Measurements from ENCODE around the gene PRPF39.

The PRPF39 gene

DNA sequence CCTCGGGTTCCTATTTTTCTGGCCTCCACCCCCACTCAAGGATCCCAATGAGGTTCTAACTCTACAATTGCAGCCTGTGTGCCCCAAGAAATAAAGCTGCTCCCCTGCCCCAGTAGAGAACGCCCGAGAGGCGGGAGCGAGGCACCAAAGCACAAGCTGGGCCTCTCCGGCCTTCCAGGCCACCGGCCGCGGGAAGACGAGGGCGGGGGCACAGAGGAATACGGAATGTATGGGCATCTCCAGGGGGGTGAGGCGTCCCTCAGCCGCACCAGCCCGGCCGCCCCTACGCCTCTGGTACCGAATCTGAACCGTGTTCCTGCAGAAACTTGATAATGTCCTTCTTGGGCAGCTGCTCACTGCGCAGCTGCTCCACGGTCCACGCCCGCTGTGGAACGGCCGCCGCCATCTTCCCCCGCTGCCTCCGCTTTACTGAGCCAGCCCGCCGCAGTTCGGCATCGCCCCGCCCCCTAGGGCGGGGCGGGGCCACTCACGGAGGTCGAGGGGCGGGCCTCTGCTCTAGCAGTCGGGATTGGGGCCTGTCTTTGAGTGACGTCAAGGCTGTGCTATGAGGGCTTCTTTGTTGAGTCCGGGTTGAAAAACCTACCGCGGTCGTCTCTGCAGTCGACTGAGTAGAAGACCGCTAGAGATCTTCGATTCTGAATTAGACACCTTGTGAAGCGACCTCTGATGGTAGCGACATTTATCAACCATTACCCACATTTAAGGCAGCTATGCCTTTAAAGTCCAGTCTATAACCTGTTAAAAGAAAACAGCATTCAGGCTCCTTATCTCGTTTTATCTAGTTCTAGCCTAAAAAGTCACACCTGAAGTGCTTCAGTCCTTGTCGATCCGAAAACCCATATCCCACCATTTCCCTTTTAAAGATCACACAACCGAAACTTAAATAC, 50.4 kb downstream of the PRPF39 start, which contains the start of gene FKBP3:
Gene FKBP3 (minus strand): TSS at position 431 of the 908 bp plus-strand sequence. CDS start 25 bp downstream, at position 406.
- Histone ChIP-seq H3K9me3 (replicated peaks; ENCODE audit: insufficient read depth, low read length) (no peaks in the 10 kb centered on the region), H4K20me1 (ENCODE audit: insufficient read depth, low read length) (no peaks in the 10 kb centered on the region), H3K9ac (ENCODE audit: low read length) (peak within 1 kb of the TSS; percentile 84), H3K4me2 (ENCODE audit: low read depth, low read length) (peak within 1 kb of the TSS; percentile 74), H3K27me3 (replicated peaks; ENCODE audit: insufficient read depth, low read length) (no peaks in the 10 kb centered on the region), H3K4me1 (ENCODE audit: low read length) (no peaks in the 10 kb centered on the region), H3K9me2 (replicated peaks; ENCODE audit: insufficient read depth, low read length) (no peaks in the 10 kb centered on the region), H3K36me3 (replicated peaks; ENCODE audit: insufficient read depth, low read length) (no peaks in the 10 kb centered on the region), H3K79me2 (ENCODE audit: low read length) (peaks cover 42% of the 10 kb centered on the region), H3K27ac (ENCODE audit: low read length) (peak within 1 kb of the TSS; percentile 63; the same call in 1 of the 2 replicates), H3F3A (ENCODE audit: insufficient read depth, low read length) (peaks cover 5% of the 10 kb centered on the region), H2AFZ (ENCODE audit: low read length) (peak within 1 kb of the TSS; percentile 88), H3K4me3 (ENCODE audit: low read length) (peak within 1 kb of the TSS; percentile 84)
- peak; percentile 95 for DNase-seq
- no peak for TF ChIP-seq EZH2 (optimal IDR thresholded peaks at IDR 0.05; ENCODE audit: low read depth, low read length)
- TF ChIP-seq EZH2phosphoT487 (IDR thresholded peaks at IDR 0.05; ENCODE audit: low read length): no peak
- TF ChIP-seq, protein P1, sequence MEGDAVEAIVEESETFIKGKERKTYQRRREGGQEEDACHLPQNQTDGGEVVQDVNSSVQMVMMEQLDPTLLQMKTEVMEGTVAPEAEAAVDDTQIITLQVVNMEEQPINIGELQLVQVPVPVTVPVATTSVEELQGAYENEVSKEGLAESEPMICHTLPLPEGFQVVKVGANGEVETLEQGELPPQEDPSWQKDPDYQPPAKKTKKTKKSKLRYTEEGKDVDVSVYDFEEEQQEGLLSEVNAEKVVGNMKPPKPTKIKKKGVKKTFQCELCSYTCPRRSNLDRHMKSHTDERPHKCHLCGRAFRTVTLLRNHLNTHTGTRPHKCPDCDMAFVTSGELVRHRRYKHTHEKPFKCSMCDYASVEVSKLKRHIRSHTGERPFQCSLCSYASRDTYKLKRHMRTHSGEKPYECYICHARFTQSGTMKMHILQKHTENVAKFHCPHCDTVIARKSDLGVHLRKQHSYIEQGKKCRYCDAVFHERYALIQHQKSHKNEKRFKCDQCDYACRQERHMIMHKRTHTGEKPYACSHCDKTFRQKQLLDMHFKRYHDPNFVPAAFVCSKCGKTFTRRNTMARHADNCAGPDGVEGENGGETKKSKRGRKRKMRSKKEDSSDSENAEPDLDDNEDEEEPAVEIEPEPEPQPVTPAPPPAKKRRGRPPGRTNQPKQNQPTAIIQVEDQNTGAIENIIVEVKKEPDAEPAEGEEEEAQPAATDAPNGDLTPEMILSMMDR (IDR thresholded peaks at IDR 0.05; ENCODE audit: low read length): peak; percentile 20

DNA sequence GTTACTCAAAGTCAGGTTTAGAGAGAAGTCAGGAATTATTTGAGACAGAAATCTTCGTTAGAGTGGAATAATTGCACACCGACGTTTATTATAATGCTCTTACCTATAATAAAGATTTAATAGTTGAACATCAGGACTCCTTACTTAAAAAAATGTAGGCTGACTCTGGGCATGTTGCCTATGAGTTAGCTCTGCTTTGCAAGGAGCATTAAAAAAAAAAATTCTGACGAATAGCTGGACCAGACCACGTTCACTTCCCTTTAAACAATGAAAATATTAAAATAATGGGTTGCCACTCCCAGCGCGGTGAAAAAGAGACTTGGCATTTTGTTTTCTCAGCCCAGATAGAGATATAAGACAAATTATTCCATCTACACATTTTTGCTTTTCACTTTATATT, 51.2 kb downstream of the PRPF39 start:
- Histone ChIP-seq H3F3A (ENCODE audit: insufficient read depth, low read length) (peaks cover 5% of the 10 kb centered on the region), H4K20me1 (ENCODE audit: insufficient read depth, low read length) (no peaks in the 10 kb centered on the region), H3K36me3 (replicated peaks; ENCODE audit: insufficient read depth, low read length) (no peaks in the 10 kb centered on the region), H3K4me3 (ENCODE audit: low read length) (peak overlapping the region; percentile 84), H2AFZ (ENCODE audit: low read length) (peak overlapping the region; percentile 88), H3K27me3 (replicated peaks; ENCODE audit: insufficient read depth, low read length) (no peaks in the 10 kb centered on the region), H3K4me2 (ENCODE audit: low read depth, low read length) (peak overlapping the region; percentile 74), H3K4me1 (ENCODE audit: low read length) (no peaks in the 10 kb centered on the region), H3K79me2 (ENCODE audit: low read length) (peaks cover 48% of the 10 kb centered on the region), H3K9ac (ENCODE audit: low read length) (peak overlapping the region; percentile 48; the same call in 1 of the 2 replicates), H3K27ac (ENCODE audit: low read length) (peak overlapping the region; percentile 63; the same call in 1 of the 2 replicates), H3K9me3 (replicated peaks; ENCODE audit: insufficient read depth, low read length) (no peaks in the 10 kb centered on the region), H3K9me2 (replicated peaks; ENCODE audit: insufficient read depth, low read length) (no peaks in the 10 kb centered on the region)
- no peak for DNase-seq
- TF ChIP-seq, protein P1 (IDR thresholded peaks at IDR 0.05; ENCODE audit: low read length): no peak
- no peak for TF ChIP-seq EZH2 (optimal IDR thresholded peaks at IDR 0.05; ENCODE audit: low read depth, low read length)
- no peak for TF ChIP-seq EZH2phosphoT487 (IDR thresholded peaks at IDR 0.05; ENCODE audit: low read length)

DNA sequence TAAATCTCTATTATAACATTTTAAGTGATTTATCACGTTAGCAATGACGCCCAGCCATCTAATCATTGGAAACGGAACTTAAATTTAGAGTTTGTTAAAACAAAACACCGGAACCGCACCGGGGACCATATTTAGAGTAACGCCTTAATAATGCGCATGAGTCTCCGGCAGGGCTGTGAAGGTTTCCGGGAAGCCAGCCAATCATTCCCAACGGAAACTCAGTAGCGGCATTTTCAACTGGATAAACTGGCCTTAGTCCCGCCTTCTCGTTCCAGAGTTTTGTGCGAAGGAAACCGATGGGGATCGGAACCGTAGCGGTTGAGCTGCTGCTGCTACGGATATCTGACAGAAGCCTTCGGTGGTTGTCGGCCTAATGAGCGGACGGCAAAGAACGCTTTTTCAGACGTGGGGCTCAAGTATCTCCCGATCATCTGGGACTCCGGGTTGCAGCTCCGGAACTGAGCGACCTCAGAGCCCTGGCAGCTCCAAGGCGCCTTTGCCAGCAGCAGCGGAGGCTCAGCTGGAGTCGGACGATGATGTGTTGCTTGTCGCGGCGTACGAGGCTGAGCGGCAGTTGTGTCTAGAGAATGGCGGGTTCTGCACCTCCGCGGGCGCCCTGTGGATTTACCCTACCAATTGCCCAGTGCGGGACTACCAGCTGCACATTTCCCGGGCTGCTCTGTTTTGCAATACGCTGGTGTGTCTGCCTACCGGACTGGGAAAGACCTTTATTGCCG, 51.9 kb downstream of the PRPF39 start, which contains the start of gene FANCM:
Gene FANCM (plus strand): TSS at position 272 of the 737 bp plus-strand sequence. CDS start 102 bp downstream, at position 374.
- H3F3A ChIP-seq (ENCODE audit: insufficient read depth, low read length): peaks cover 5% of the 10 kb centered on the region
- H3K79me2 ChIP-seq (ENCODE audit: low read length): peaks cover 48% of the 10 kb centered on the region
- no peak for TF ChIP-seq EZH2phosphoT487 (IDR thresholded peaks at IDR 0.05; ENCODE audit: low read length)
- TF ChIP-seq EZH2 (optimal IDR thresholded peaks at IDR 0.05; ENCODE audit: low read depth, low read length): no peak
- TF ChIP-seq, protein P1 (IDR thresholded peaks at IDR 0.05; ENCODE audit: low read length): no peak
- H2AFZ ChIP-seq (ENCODE audit: low read length): peak within 1 kb of the TSS; percentile 88
- peak; percentile 87 for DNase-seq
- peak within 1 kb of the TSS; percentile 74 for H3K4me2 ChIP-seq (ENCODE audit: low read depth, low read length)
- peak within 1 kb of the TSS; percentile 63; the same call in 1 of the 2 replicates for H3K27ac ChIP-seq (ENCODE audit: low read length)
- no peaks in the 10 kb centered on the region for H3K9me2 ChIP-seq (replicated peaks; ENCODE audit: insufficient read depth, low read length)
- no peaks in the 10 kb centered on the region for H3K36me3 ChIP-seq (replicated peaks; ENCODE audit: insufficient read depth, low read length)
- H4K20me1 ChIP-seq (ENCODE audit: insufficient read depth, low read length): no peaks in the 10 kb centered on the region
- no peaks in the 10 kb centered on the region for H3K4me1 ChIP-seq (ENCODE audit: low read length)
- H3K9ac ChIP-seq (ENCODE audit: low read length): peak within 1 kb of the TSS; percentile 60
- H3K4me3 ChIP-seq (ENCODE audit: low read length): peak within 1 kb of the TSS; percentile 84
- no peaks in the 10 kb centered on the region for H3K9me3 ChIP-seq (replicated peaks; ENCODE audit: insufficient read depth, low read length)
- no peaks in the 10 kb centered on the region for H3K27me3 ChIP-seq (replicated peaks; ENCODE audit: insufficient read depth, low read length)
